B cell (primary cell): ENCODE measurements around the gene TRIM6. TPM values are rescaled to one million over a fixed set of nuclear protein-coding genes. Genes with fewer than 3 reads are reported as not detected.
"Not testable (repeated sequence)": the region's sequence is repeated elsewhere in the genome, so short reads cannot be mapped to it uniquely, and the experiment has no call there.

Experiments
- ATAC-seq: fragments of 200-7000 bp; cut with Tn5 transposase; one replicate; pipeline ENCODE4 v1.10.0; 2021; ENCODE audit warnings: low read depth, mild to moderate bottlenecking, moderate number of reproducible peaks, moderate library complexity
- CTCF ChIA-PET: fragments of 350-600 bp; sonication (Branson Sonifier 250); formaldehyde crosslinking; loops from one replicate; lab custom pipeline; 2021; ENCODE audit warnings: antibody characterized with exemption, inconsistent platforms; lab: Charles Lee
- POLR2A ChIA-PET: fragments of 350-600 bp; sonication (Branson Sonifier 250); formaldehyde crosslinking; loops from one replicate; lab custom pipeline; 2021; ENCODE audit warnings: antibody characterized with exemption; lab: Charles Lee
- DNase-seq: peaks from one replicate; pipeline ENCODE4 v3.0.0; 2013
- H2AFZ ChIP-seq: 2 replicates; pipeline ENCODE4 v1.6.1; 2012; ENCODE audit warnings: mild to moderate bottlenecking, low read depth, low read length; ENCODE audit not compliant: insufficient read depth, poor library complexity, severe bottlenecking
- H3K27ac ChIP-seq, 2 donors: 1 replicate in 1 of 2; 2 replicates in 1 of 2; pipeline ENCODE4 v1.5.1; 2012 to 2013; ENCODE audit warnings: low read length in 2 of 2, mild to moderate bottlenecking in 2 of 2, moderate library complexity in 1 of 2
- H3K27me3 ChIP-seq, 4 experiments: fragments of 200-600 bp in 1 of 4; sonication (generic) in 1 of 4; replicated peaks in 1 of 4; 1 replicate in 2 of 4; 2 replicates in 2 of 4; pipeline versions ENCODE4 v1.6.1 to v1.7.0; 2013 to 2016; ENCODE audit warnings: low read length in 3 of 4, mild to moderate bottlenecking in 2 of 4, mixed read lengths in 1 of 4, moderate library complexity in 1 of 4; ENCODE audit not compliant: insufficient read depth in 4 of 4, control insufficient read depth in 3 of 4; ENCODE audit errors: control extremely low read depth in 1 of 4
- H3K36me3 ChIP-seq, 2 experiments: replicated peaks in 1 of 2; 1 replicate in 1 of 2; 2 replicates in 1 of 2; pipeline versions ENCODE4 v1.6.1 to v1.7.1; 2013; ENCODE audit warnings: low read length in 1 of 2; ENCODE audit not compliant: insufficient read depth in 2 of 2, control insufficient read depth in 1 of 2; ENCODE audit errors: control extremely low read depth in 1 of 2, extremely low read depth in 1 of 2
- H3K4me1 ChIP-seq, 2 donors: fragments of 200-600 bp in 1 of 2; sonication (generic) in 1 of 2; 1 replicate in 1 of 2; 2 replicates in 1 of 2; pipeline versions ENCODE4 v1.5.1 to v1.6.1; 2013 to 2017; ENCODE audit warnings: low read length in 2 of 2; ENCODE audit not compliant: control insufficient read depth in 2 of 2, insufficient read depth in 2 of 2
- H3K4me2 ChIP-seq: replicated peaks from 2 replicates; pipeline ENCODE3; 2012; ENCODE audit warnings: mild to moderate bottlenecking, low read depth, low read length; ENCODE audit not compliant: poor library complexity, severe bottlenecking
- H3K4me3 ChIP-seq, 5 experiments: fragments of 200-600 bp in 1 of 5; sonication (generic) in 1 of 5; 1 replicate in 3 of 5; 2 replicates in 2 of 5; pipeline versions ENCODE4 v1.5.1 to v1.7.0; 2011 to 2016; ENCODE audit warnings: low read length in 4 of 5, mild to moderate bottlenecking in 4 of 5, low read depth in 2 of 5, control low read depth in 1 of 5, moderate library complexity in 1 of 5; ENCODE audit not compliant: insufficient read depth in 1 of 5; ENCODE audit errors: control extremely low read depth in 1 of 5, extremely low read depth in 1 of 5
- H3K79me2 ChIP-seq: fragments of 200-600 bp; sonication (generic); one replicate; pipeline ENCODE4 v1.6.0; 2016; ENCODE audit warnings: low read length; ENCODE audit not compliant: control insufficient read depth, insufficient read depth
- H3K9ac ChIP-seq: fragments of 200-600 bp; sonication (generic); 2 replicates; pipeline ENCODE4 v1.6.1; 2017; ENCODE audit warnings: mild to moderate bottlenecking, low read length, moderate library complexity
- H3K9me3 ChIP-seq, 3 donors: one replicate each; pipeline versions ENCODE4 v1.6.1 to v1.7.1; 2013; ENCODE audit warnings: low read length in 2 of 3; ENCODE audit not compliant: control insufficient read depth in 2 of 3, insufficient read depth in 1 of 3; ENCODE audit errors: control extremely low read depth in 1 of 3
- H4K20me1 ChIP-seq: 2 replicates; pipeline ENCODE4 v1.6.0; 2012; ENCODE audit warnings: mild to moderate bottlenecking, low read length; ENCODE audit not compliant: insufficient read depth, control insufficient read depth, poor library complexity, severe bottlenecking
- H3K27ac Mint-ChIP-seq: one replicate; pipeline ENCODE4 v1.8.0; 2021; ENCODE audit warnings: mixed read lengths
- H3K27me3 Mint-ChIP-seq: one replicate; pipeline ENCODE4 v1.8.0; 2021; ENCODE audit warnings: mixed read lengths
- H3K4me1 Mint-ChIP-seq: one replicate; pipeline ENCODE4 v1.8.0; 2021; ENCODE audit warnings: mixed read lengths
- H3K4me3 Mint-ChIP-seq: one replicate; pipeline ENCODE4 v1.8.0; 2021; ENCODE audit warnings: mixed read lengths
- H3K9me3 Mint-ChIP-seq: one replicate; pipeline ENCODE4 v1.8.0; 2022; ENCODE audit warnings: mixed read lengths; ENCODE audit not compliant: insufficient read depth
- EZH2 ChIP-seq: IDR thresholded peaks from 2 replicates; pipeline ENCODE4 v1.6.1; 2012; ENCODE audit warnings: borderline replicate concordance, low read depth, mild to moderate bottlenecking, moderate library complexity, low read length; ENCODE audit not compliant: insufficient read depth, poor library complexity, severe bottlenecking
- WGBS: methylation state at CpG from one replicate; pipeline ENCODE4 v1.1.5; 2013; ENCODE audit warnings: missing lambda C conversion rate; ENCODE audit not compliant: insufficient coverage; 5-methylcytosine and 5-hydroxymethylcytosine counted together
- intact Hi-C: fragments of 100-400 bp; cut with micrococcal nuclease; formaldehyde crosslinking; loops from one replicate; pipeline ENCODE4 v1.10.0; 2022
- polyA plus RNA-seq: library from polyadenylated mRNA; depleted of rRNA; stranded (reverse); fragments of >200 nt; gene quantifications from 2 replicates; pipeline ENCODE4 v1.2.3, GENCODE V29; 2012
- total RNA-seq, 2 donors: library from RNA; stranded (reverse); fragments of 120-200 nt in 1 of 2; gene quantifications; 1 replicate in 1 of 2; 2 replicates in 1 of 2; pipeline versions ENCODE4 v1.2.3 to v1.2.4, GENCODE V29; 2013 to 2022
- TF ChIP-seq, protein P1 (sequence below): fragments of 200-600 bp; IDR thresholded peaks from one replicate; pipeline ENCODE4 v1.8.0; 2022; ENCODE audit warnings: antibody characterized with exemption, mild to moderate bottlenecking

Gene TRIM6
- total and polyA plus RNA-seq, 2 donors (not counting 1 experiment from before 2014, with no cell fraction given), result 0.10 TPM; not detected in 1

DNA sequence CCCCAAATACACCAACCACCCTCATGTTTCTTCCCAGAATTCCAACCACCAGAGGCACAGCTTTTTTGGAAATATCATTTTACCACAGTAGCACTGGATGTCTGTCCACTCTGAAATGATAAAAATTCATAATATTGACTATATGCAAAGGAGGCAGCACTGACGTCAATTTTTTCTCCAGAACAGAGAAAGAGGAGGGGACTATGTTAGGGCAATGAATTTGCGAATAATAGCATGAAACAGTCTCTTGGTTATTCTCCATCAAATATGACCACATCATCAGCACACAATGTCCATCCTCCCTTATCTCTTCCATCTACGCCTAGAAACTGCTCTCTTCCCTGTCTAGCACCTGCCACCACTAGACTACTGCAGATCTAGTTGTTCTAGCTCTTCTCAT, 49.7 kb downstream of the TRIM6 start:
- H3K27ac Mint-ChIP-seq, result no peak overlapping the region
- no peaks in the 10 kb centered on the region for H3K4me1 ChIP-seq
- H3K9me3 Mint-ChIP-seq, result no peaks in the 10 kb centered on the region
- TF ChIP-seq EZH2, result no peak
- TF ChIP-seq, protein P1, sequence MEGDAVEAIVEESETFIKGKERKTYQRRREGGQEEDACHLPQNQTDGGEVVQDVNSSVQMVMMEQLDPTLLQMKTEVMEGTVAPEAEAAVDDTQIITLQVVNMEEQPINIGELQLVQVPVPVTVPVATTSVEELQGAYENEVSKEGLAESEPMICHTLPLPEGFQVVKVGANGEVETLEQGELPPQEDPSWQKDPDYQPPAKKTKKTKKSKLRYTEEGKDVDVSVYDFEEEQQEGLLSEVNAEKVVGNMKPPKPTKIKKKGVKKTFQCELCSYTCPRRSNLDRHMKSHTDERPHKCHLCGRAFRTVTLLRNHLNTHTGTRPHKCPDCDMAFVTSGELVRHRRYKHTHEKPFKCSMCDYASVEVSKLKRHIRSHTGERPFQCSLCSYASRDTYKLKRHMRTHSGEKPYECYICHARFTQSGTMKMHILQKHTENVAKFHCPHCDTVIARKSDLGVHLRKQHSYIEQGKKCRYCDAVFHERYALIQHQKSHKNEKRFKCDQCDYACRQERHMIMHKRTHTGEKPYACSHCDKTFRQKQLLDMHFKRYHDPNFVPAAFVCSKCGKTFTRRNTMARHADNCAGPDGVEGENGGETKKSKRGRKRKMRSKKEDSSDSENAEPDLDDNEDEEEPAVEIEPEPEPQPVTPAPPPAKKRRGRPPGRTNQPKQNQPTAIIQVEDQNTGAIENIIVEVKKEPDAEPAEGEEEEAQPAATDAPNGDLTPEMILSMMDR, result no peak
- POLR2A ChIA-PET, result no interaction called here
- no peak overlapping the region for H3K4me3 ChIP-seq
- DNase-seq, result no peak
- no peak overlapping the region for H3K4me2 ChIP-seq
- no peaks in the 10 kb centered on the region for H4K20me1 ChIP-seq
- CTCF ChIA-PET, result no interaction called here
- no peak overlapping the region for H3K27ac ChIP-seq
- no peaks in the 10 kb centered on the region for H3K27me3 Mint-ChIP-seq
- intact Hi-C loops, result no loop called here
- peaks cover 8 to 34% of the 10 kb centered on the region in 2 experiments for H3K36me3 ChIP-seq
- H3K4me3 Mint-ChIP-seq, result no peak overlapping the region
- no peaks in the 10 kb centered on the region for H3K79me2 ChIP-seq
- 100% methylated on average over 1 of the region's 3 CpGs for WGBS
- ATAC-seq, result no peak
- no peaks in the 10 kb centered on the region for H3K4me1 Mint-ChIP-seq
- H3K9ac ChIP-seq, result no peak overlapping the region
- H3K9me3 ChIP-seq, result no peaks in the 10 kb centered on the region
- H2AFZ ChIP-seq, result no peak overlapping the region
- H3K27me3 ChIP-seq, result no peaks in the 10 kb centered on the region

DNA sequence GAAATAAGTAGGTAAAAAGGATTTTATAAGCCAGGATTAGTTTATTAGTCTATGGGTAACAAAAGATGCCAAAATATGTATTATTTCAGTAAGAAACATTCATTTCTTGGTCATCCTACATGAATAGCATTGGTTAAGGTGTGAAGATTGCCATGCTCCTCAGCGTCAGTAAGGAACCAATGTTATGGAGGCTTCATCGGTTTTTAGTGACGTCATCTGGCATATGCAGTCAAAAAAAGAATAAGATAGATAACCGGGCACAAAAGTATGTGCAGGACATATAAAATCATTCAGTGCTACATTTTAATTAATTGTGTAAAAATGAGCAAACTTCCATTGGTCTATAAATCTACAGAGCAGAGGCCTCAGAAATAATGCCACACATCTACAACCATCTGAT, 59.0 kb downstream of the TRIM6 start:
- no peak overlapping the region for H3K4me3 Mint-ChIP-seq
- H3K79me2 ChIP-seq, result no peaks in the 10 kb centered on the region
- no peaks in the 10 kb centered on the region for H3K4me1 Mint-ChIP-seq
- H2AFZ ChIP-seq, result no peak overlapping the region
- no peak overlapping the region for H3K27ac Mint-ChIP-seq
- no peak for DNase-seq
- WGBS, result no CpG with 5 or more reads among the region's 4 CpGs
- peaks cover 1% of the 10 kb centered on the region for H3K9me3 Mint-ChIP-seq
- no peaks in the 10 kb centered on the region for H4K20me1 ChIP-seq
- no peaks in the 10 kb centered on the region for H3K36me3 ChIP-seq
- no peak overlapping the region for H3K4me2 ChIP-seq
- no peak overlapping the region for H3K9ac ChIP-seq
- H3K4me3 ChIP-seq, result no peak overlapping the region
- ChIA-PET POLR2A (no interaction called here), CTCF (no interaction called here)
- TF ChIP-seq, protein P1, result no peak
- TF ChIP-seq EZH2, result no peak
- H3K27me3 Mint-ChIP-seq, result no peaks in the 10 kb centered on the region
- intact Hi-C loops, result no loop called here
- H3K27ac ChIP-seq, result no peak overlapping the region
- ATAC-seq, result no peak
- H3K27me3 ChIP-seq, result no peaks in the 10 kb centered on the region
- H3K9me3 ChIP-seq, result peaks cover 1 to 6% (median 3%) of the 10 kb centered on the region in 3 donors
- no peaks in the 10 kb centered on the region for H3K4me1 ChIP-seq

DNA sequence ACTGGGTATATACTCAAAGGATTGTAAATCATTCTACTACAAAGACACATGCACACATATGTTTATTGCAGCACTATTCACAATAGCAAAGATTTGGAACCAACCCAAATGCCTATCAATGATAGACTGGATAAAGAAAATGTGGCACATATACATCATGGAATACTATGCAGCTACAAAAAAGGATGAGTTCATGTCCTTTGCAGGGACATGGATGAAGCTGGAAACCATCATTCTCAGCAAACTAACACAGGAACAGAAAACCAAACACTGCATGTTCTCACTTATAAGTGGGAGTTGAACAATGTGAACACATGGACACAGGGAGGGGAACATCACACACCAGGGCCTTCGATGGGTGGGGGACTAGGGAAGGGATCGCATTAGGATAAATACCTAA, 60.5 kb downstream of the TRIM6 start:
- H3K4me1 ChIP-seq, intact Hi-C loops, H3K27ac ChIP-seq, H3K27me3 ChIP-seq, H2AFZ ChIP-seq, H3K9ac ChIP-seq, H3K9me3 Mint-ChIP-seq, H3K79me2 ChIP-seq, H4K20me1 ChIP-seq, H3K9me3 ChIP-seq, ATAC-seq, POLR2A ChIA-PET, H3K4me1 Mint-ChIP-seq, H3K4me3 ChIP-seq, CTCF ChIA-PET, H3K4me2 ChIP-seq, H3K4me3 Mint-ChIP-seq, H3K27ac Mint-ChIP-seq, H3K36me3 ChIP-seq, H3K27me3 Mint-ChIP-seq, DNase-seq: not testable (repeated sequence)
- no CpG with 5 or more reads among the region's 2 CpGs for WGBS
